ENCODE results near the gene SETD1A.

DNA sequence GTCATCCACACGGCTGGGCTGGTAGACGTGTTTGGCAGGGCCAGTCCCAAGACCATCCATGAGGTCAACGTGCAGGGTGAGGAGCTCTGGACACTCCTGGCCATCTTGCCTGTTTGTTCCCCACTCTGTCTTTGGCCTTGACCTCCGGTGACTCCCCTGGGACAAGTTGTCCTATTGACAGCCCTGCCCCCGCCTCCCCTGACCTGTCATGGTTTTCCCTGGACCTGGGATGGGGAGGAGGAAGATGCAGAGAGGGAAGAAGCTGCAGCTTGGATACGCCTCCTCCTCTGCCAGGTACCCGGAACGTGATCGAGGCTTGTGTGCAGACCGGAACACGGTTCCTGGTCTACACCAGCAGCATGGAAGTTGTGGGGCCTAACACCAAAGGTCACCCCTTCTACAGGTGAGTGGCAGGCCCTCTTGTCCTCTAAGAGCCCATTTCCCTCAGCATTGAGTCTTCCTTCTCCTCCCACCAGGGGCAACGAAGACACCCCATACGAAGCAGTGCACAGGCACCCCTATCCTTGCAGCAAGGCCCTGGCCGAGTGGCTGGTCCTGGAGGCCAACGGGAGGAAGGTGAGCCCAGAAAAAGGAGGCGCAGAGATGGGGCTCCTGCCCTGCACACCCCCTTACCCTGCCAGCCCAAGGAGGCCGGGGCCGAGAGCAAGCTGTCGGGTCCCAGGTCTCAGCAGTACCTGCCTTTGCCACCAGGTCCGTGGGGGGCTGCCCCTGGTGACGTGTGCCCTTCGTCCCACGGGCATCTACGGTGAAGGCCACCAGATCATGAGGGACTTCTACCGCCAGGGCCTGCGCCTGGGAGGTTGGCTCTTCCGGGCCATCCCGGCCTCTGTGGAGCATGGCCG lies 28.8 kb downstream of the SETD1A start:
- TF ChIP-seq YY1 (IDR thresholded peaks at IDR 0.05; ENCODE audit: insufficient read depth, insufficient read length) = no peak
- no peak for TF ChIP-seq ZNF274 (IDR thresholded peaks at IDR 0.05; ENCODE audit: low read depth, low read length)
- no peak for TF ChIP-seq SUZ12 (IDR thresholded peaks at IDR 0.05; ENCODE audit: extremely low read depth, insufficient read depth, insufficient read length)
